SH-SY5Y (cell line): Measurements from ENCODE around the gene GAST.

Source experiments
- GATA2 ChIP-seq: IDR thresholded peaks from 2 replicates; pipeline ENCODE4 v1.6.1; 2011; ENCODE audit warnings: mild to moderate bottlenecking, low read depth, low read length
- GATA3 ChIP-seq: IDR thresholded peaks from 2 replicates; pipeline ENCODE4 v1.6.1; 2011; ENCODE audit warnings: low read depth, mild to moderate bottlenecking, low read length, moderate library complexity

GRCh38 chr17:41678907-41679739 lies 33.0 kb upstream of the GAST start:
- TF ChIP-seq GATA2 (no peak), GATA3 (no peak)
